T-cell (primary cell): Measurements from ENCODE around the gene EEA1. TPM values are rescaled to one million over a fixed set of nuclear protein-coding genes. Genes with fewer than 3 reads are reported as not detected.

ENCODE experiments used
- ATAC-seq, 4 experiments: fragments of 200-7000 bp in 3 of 4; fragments of 150-1000 bp in 1 of 4; cut with Tn5 transposase; replicated peaks in 1 of 4; 1 replicate in 3 of 4; 2 replicates in 1 of 4; pipeline ENCODE4 v1.10.0; 2021; ENCODE audit warnings: moderate library complexity in 3 of 4, mild to moderate bottlenecking in 2 of 4, moderate number of reproducible peaks in 1 of 4
- CTCF ChIA-PET, 2 donors: fragments of 300-600 bp; sonication (Branson Sonifier 250); formaldehyde crosslinking; loops; one replicate each; lab custom pipeline; 2022; ENCODE audit warnings: antibody characterized with exemption in 2 of 2; lab: Charles Lee
- POLR2A ChIA-PET, 2 donors: fragments of 300-600 bp; sonication (Branson Sonifier 250); formaldehyde crosslinking; loops; one replicate each; lab custom pipeline; 2022; ENCODE audit warnings: antibody characterized with exemption in 2 of 2; lab: Charles Lee
- DNase-seq, 35 experiments: peaks; one replicate each; pipeline versions ENCODE4 v3.0.0 to v3.0.0-alpha.2; 2013 to 2023
- H3K27ac ChIP-seq: one replicate; pipeline ENCODE4 v1.5.1; 2013; ENCODE audit warnings: low read length
- H3K27me3 ChIP-seq, 2 experiments: replicated peaks in 1 of 2; 1 replicate in 1 of 2; 2 replicates in 1 of 2; pipeline versions ENCODE4 v1.6.1 to v1.7.0; 2013; ENCODE audit warnings: low read length in 1 of 2, mixed read lengths in 1 of 2; ENCODE audit not compliant: control insufficient read depth in 2 of 2, insufficient read depth in 2 of 2; ENCODE audit errors: extremely low read depth in 1 of 2
- H3K36me3 ChIP-seq, 2 donors: 1 replicate in 1 of 2; 2 replicates in 1 of 2; pipeline versions ENCODE4 v1.6.1 to v1.7.0; 2013; ENCODE audit warnings: low read length in 1 of 2; ENCODE audit not compliant: control insufficient read depth in 2 of 2, insufficient read depth in 1 of 2; ENCODE audit errors: extremely low read depth in 1 of 2
- H3K4me1 ChIP-seq, 2 experiments: 1 replicate in 1 of 2; 2 replicates in 1 of 2; pipeline versions ENCODE4 v1.6.1 to v1.7.0; 2013; ENCODE audit warnings: low read length in 2 of 2, mixed read lengths in 1 of 2; ENCODE audit not compliant: insufficient read depth in 2 of 2, control insufficient read depth in 1 of 2; ENCODE audit errors: extremely low read depth in 1 of 2
- H3K4me3 ChIP-seq, 2 donors: 1 replicate in 1 of 2; 2 replicates in 1 of 2; pipeline versions ENCODE4 v1.5.1 to v1.7.0; 2013; ENCODE audit warnings: mild to moderate bottlenecking in 2 of 2, low read length in 1 of 2, moderate library complexity in 1 of 2; ENCODE audit not compliant: control insufficient read depth in 1 of 2; ENCODE audit errors: extremely low read depth in 1 of 2
- H3K9me3 ChIP-seq: 2 replicates; pipeline ENCODE4 v1.7.0; 2013
- H3K27ac Mint-ChIP-seq, 2 donors: one replicate each; pipeline ENCODE4 v1.8.0; 2020 to 2021; ENCODE audit warnings: mild to moderate bottlenecking in 2 of 2, mixed read lengths in 2 of 2
- H3K27me3 Mint-ChIP-seq, 2 donors: one replicate each; pipeline ENCODE4 v1.8.0; 2021 to 2022; ENCODE audit warnings: mixed read lengths in 2 of 2
- H3K36me3 Mint-ChIP-seq: one replicate; pipeline ENCODE4 v1.8.0; 2021; ENCODE audit warnings: mixed read lengths
- H3K4me1 Mint-ChIP-seq, 3 donors: one replicate each; pipeline ENCODE4 v1.8.0; 2020 to 2022; ENCODE audit warnings: mixed read lengths in 3 of 3, mild to moderate bottlenecking in 1 of 3
- H3K4me3 Mint-ChIP-seq, 3 donors: one replicate each; pipeline ENCODE4 v1.8.0; 2020 to 2022; ENCODE audit warnings: mild to moderate bottlenecking in 3 of 3, mixed read lengths in 3 of 3, moderate library complexity in 3 of 3
- H3K9me3 Mint-ChIP-seq, 3 donors: one replicate each; pipeline ENCODE4 v1.8.0; 2020 to 2022; ENCODE audit warnings: mixed read lengths in 3 of 3
- WGBS: methylation state at CpG from one replicate; pipeline ENCODE4 v1.1.5; 2013; ENCODE audit warnings: missing lambda C conversion rate; ENCODE audit not compliant: insufficient coverage; 5-methylcytosine and 5-hydroxymethylcytosine counted together
- total RNA-seq, 35 experiments: library from RNA in 6 of 35; stranded (reverse) in 6 of 35; fragments of 120-200 nt in 1 of 35; gene quantifications; one replicate each; pipeline versions ENCODE4 v1.2.1 to v1.2.4 and lab custom pipeline; 2013 to 2026

EEA1 gene
- total RNA-seq (10 to 100 TPM; 21.4 to 29.5 (median 23.5) TPM), total RNA-seq (lab: John Stamatoyannopoulos, UW) (36.2 to 117 (median 60.6) reads per million in 29 experiments)
- total RNA-seq (2013) = 20.9 TPM

DNA sequence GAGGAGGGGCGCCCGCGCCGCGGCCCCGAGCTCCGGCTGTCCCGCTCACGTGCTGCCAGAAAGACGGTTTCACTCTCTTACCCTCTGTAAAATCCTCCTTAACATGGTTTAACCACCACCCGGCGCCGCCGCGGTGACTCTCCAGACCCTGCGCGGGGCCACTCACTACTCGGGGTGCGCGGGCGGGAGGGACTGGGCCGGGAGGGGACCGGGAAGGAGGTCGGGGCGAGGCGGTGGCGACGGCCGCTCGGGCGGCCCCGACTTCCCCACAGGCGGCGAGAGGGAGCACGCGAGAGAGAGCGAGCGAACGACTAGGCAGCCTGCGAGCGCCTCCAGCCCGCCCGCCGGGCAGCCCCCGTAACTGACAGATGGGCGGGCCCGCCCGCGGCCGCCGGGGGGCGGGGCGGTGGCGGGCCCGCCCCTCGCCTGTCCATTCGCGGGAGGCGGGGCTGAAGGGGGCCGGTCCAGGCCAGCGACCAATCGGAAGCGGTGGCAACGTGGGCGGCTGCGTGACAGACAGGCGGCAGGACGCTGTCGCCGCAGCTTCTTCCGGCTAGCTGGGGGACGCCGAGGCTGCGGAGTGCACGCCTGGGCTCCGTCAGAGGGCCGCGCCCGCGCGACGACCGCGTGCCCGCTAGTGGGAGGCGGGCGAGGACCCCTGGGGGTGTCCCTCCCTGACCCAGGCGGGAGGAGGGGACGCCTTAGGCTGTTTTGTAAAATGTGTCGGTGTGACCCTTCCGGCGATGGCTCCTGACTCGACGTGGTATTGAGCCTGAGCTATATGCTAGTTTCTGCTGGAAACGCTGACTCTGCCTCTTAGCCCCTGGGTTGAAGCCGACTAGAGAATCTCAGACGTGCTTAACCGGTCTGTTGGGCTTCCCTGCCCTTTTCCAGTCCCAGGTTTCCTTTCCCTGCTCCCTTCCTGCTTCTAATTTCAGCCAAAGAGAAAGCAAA lies at the start of gene EEA1:
Gene EEA1 (minus strand): TSS at position 334 of the 954 bp plus-strand sequence. CDS start 229 bp downstream, at position 105.
- peaks cover 36 to 41% (median 38%) of the 10 kb centered on the region in 3 donors for H3K4me1 Mint-ChIP-seq
- Histone ChIP-seq H3K9me3 (no peaks in the 10 kb centered on the region), H3K4me3 (peak within 1 kb of the TSS; percentile 79 to 87), H3K27me3 (no peaks in the 10 kb centered on the region), H3K36me3 (no peaks in the 10 kb centered on the region), H3K27ac (peak within 1 kb of the TSS; percentile 93), H3K4me1 (peaks cover 14 to 22% of the 10 kb centered on the region in 2 experiments)
- ATAC-seq (peak; percentile 84 to 92 (median 85)), DNase-seq (peak; percentile 88 to 96 (median 92))
- POLR2A ChIA-PET = interaction anchor here (0.5 to 1.2 kb wide), 11 partner anchors 18 to 1548 kb away, joined by 3 to 8 read pairs (median 4); partner anchors contain the start of gene BTG1 (in 1 of the 2)
- peak within 1 kb of the TSS; percentile 89 to 95 for H3K27ac Mint-ChIP-seq
- WGBS = under 1% methylated on average over 87 of the region's 98 CpGs
- H3K27me3 Mint-ChIP-seq = no peaks in the 10 kb centered on the region
- peak within 1 kb of the TSS; percentile 83 to 88 (median 88) for H3K4me3 Mint-ChIP-seq
- H3K36me3 Mint-ChIP-seq = peaks cover 6% of the 10 kb centered on the region
- H3K9me3 Mint-ChIP-seq = no peaks in the 10 kb centered on the region
- CTCF ChIA-PET = interaction anchor here (0.5 to 4.4 kb wide), 11 partner anchors 20 to 1574 kb away, joined by 3 to 12 read pairs (median 4); partner anchors contain the start of gene UBE2N (in 1 of the 2)

DNA sequence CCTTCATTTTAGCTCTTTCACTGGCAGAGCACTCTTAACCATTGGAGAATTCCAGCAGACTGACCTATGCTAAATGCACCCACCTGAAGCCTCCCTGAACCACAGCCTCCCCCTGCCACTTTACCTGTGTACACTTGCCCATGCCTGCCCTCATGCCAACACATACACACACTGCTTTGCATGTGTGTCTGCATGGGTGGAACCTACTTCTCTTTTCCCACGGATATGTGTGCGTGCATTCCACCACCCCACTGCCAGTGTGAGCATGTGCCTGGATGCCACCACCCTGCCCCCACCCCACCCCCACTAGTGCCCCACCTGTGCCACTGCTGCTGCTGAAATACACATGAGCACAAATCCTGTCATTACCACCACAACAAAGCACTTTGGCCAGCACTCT lies 49.5 kb upstream of the EEA1 start:
- ATAC-seq = no peak
- 74% methylated on average over 2 of the region's 2 CpGs for WGBS
- H3K4me1 ChIP-seq = peaks cover 10 to 14% of the 10 kb centered on the region in 2 experiments
- CTCF ChIA-PET = interaction anchor here in 1 of 2 donors (0.5 to 1.6 kb wide), 2 partner anchors 8 to 440 kb away, joined by 4 to 5 read pairs; no protein-coding TSS in a partner anchor
- H3K9me3 ChIP-seq = peaks cover 5% of the 10 kb centered on the region
- no peak for DNase-seq
- H3K9me3 Mint-ChIP-seq = peaks cover 8 to 18% (median 12%) of the 10 kb centered on the region in 3 donors
- no peak overlapping the region for H3K4me3 ChIP-seq
- H3K27ac Mint-ChIP-seq = no peak overlapping the region
- POLR2A ChIA-PET = no interaction called here
- H3K4me3 Mint-ChIP-seq = no peak overlapping the region
- no peaks in the 10 kb centered on the region for H3K36me3 ChIP-seq
- peaks cover 0 to 7% of the 10 kb centered on the region in 2 donors for H3K27me3 Mint-ChIP-seq
- H3K4me1 Mint-ChIP-seq = peaks cover 11 to 25% (median 13%) of the 10 kb centered on the region in 3 donors
- peaks cover 0 to 10% of the 10 kb centered on the region in 2 experiments for H3K27me3 ChIP-seq
- peaks cover 9% of the 10 kb centered on the region for H3K36me3 Mint-ChIP-seq
- no peak overlapping the region for H3K27ac ChIP-seq

DNA sequence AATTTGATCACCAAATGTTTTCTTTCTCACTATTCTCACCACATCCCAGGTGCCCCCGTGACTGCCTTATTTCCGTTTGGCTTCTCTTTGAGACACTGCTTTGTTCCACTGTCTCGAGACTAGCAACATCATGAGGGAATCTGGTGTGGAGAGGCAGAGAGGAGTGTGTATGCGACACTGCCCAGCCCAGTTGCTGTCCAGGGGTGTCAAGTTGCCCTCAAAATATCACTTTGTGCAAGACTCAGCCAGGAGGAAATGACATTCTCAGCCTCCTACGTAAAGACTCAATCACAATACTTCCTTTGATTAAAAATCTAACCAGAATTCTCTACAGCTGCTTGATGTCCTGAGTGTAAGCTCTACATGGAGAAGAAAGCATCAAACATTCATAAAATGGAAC lies 48.2 kb upstream of the EEA1 start:
- H3K36me3 ChIP-seq = no peaks in the 10 kb centered on the region
- no peak overlapping the region for H3K27ac ChIP-seq
- POLR2A ChIA-PET = interaction anchor here in 1 of 2 donors (0.5 kb wide), 1 partner anchor 414 kb away, joined by 3 read pairs; no protein-coding TSS in a partner anchor
- peaks cover 9% of the 10 kb centered on the region for H3K36me3 Mint-ChIP-seq
- DNase-seq (peak in 17 of 35 experiments; percentile 1 to 34 (median 9)), ATAC-seq (peak; percentile 27 to 88 (median 46))
- peaks cover 10 to 14% of the 10 kb centered on the region in 2 experiments for H3K4me1 ChIP-seq
- peaks cover 0 to 7% of the 10 kb centered on the region in 2 donors for H3K27me3 Mint-ChIP-seq
- peaks cover 11 to 25% (median 13%) of the 10 kb centered on the region in 3 donors for H3K4me1 Mint-ChIP-seq
- H3K27ac Mint-ChIP-seq = peak overlapping the region; percentile 20 to 77
- H3K9me3 ChIP-seq = peaks cover 5% of the 10 kb centered on the region
- CTCF ChIA-PET = interaction anchor here (0.5 to 1.6 kb wide), 2 partner anchors 10 to 582 kb away, joined by 3 to 5 read pairs; no protein-coding TSS in a partner anchor
- H3K27me3 ChIP-seq = peaks cover 0 to 16% of the 10 kb centered on the region in 2 experiments
- peak overlapping the region; percentile 38 to 62 (median 42) for H3K4me3 Mint-ChIP-seq
- peak overlapping the region in 1 of 2 donors; percentile 1 for H3K4me3 ChIP-seq
- H3K9me3 Mint-ChIP-seq = peaks cover 8 to 18% (median 12%) of the 10 kb centered on the region in 3 donors
- WGBS = 29% methylated on average over 2 of the region's 5 CpGs

DNA sequence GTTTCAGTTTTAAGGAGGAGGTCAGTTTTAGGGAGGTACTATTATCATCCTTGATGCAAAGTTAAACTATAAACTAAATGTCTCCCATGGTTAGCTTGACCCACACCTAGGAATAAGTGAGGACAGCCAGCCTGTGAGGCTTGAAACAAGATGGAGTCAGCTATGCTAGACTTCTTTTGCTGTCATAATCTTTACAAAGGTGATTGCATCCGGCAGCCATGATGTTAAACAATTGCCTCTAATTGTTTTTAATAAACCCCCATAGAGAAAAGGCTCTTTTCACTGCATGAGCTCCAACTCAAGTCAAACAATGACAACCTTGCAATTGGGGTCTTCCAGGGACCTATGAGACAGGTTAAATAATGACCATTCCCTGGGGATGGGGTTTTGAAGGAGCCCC lies 45.7 kb upstream of the EEA1 start:
- peaks cover 3% of the 10 kb centered on the region for H3K36me3 Mint-ChIP-seq
- peaks cover 11 to 25% (median 14%) of the 10 kb centered on the region in 3 donors for H3K4me1 Mint-ChIP-seq
- H3K27me3 Mint-ChIP-seq = peaks cover 0 to 5% of the 10 kb centered on the region in 2 donors
- peaks cover 10 to 14% of the 10 kb centered on the region in 2 experiments for H3K4me1 ChIP-seq
- peaks cover 0 to 16% of the 10 kb centered on the region in 2 experiments for H3K27me3 ChIP-seq
- peaks cover 5% of the 10 kb centered on the region for H3K9me3 ChIP-seq
- no peak overlapping the region for H3K4me3 Mint-ChIP-seq
- H3K36me3 ChIP-seq = no peaks in the 10 kb centered on the region
- no CpG with 5 or more reads among the region's 1 CpG for WGBS
- no peak overlapping the region for H3K27ac ChIP-seq
- CTCF ChIA-PET = interaction anchor here in 1 of 2 donors (1.7 kb wide), 1 partner anchor 12 kb away, joined by 4 read pairs; no protein-coding TSS in a partner anchor
- H3K9me3 Mint-ChIP-seq = peaks cover 0 to 10% (median 6%) of the 10 kb centered on the region in 3 donors
- ATAC-seq (no peak), DNase-seq (no peak)
- no peak overlapping the region for H3K4me3 ChIP-seq
- POLR2A ChIA-PET = interaction anchor here in 1 of 2 donors (0.6 kb wide), 1 partner anchor 70 kb away, joined by 4 read pairs; no protein-coding TSS in a partner anchor
- no peak overlapping the region for H3K27ac Mint-ChIP-seq

DNA sequence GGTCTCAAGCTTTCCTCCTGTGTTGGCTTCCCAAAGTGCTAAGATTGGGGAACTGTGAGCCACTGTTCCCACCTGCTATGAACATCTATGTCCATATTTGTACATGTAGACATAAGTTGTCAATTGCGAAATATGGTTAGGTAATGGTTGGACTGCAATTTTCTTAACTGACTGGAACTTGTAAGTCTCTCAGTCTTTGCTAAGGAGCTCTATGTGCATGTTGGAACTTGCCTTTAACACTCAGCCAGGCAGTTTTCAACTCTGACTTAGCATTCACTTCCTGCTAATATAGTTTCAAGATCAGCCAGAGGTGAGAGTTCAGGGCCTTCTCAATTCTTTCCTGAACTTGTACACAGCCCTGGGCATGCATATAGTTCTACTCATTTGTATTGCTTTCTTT lies 44.5 kb upstream of the EEA1 start:
- H3K4me3 Mint-ChIP-seq = no peak overlapping the region
- Histone ChIP-seq H3K9me3 (peaks cover 5% of the 10 kb centered on the region), H3K36me3 (no peaks in the 10 kb centered on the region), H3K4me1 (peaks cover 10 to 12% of the 10 kb centered on the region in 2 experiments), H3K27ac (no peak overlapping the region), H3K27me3 (peaks cover 0 to 16% of the 10 kb centered on the region in 2 experiments), H3K4me3 (no peak overlapping the region)
- WGBS = 100% methylated on average over 1 of the region's 1 CpG
- H3K27ac Mint-ChIP-seq = no peak overlapping the region
- CTCF ChIA-PET = interaction anchor here in 1 of 2 donors (1.7 kb wide), 1 partner anchor 13 kb away, joined by 4 read pairs; no protein-coding TSS in a partner anchor
- no peak for ATAC-seq
- POLR2A ChIA-PET = interaction anchor here in 1 of 2 donors (0.5 to 0.6 kb wide), 2 partner anchors 15 to 523 kb away, joined by 3 to 9 read pairs; no protein-coding TSS in a partner anchor
- peaks cover 11 to 19% (median 14%) of the 10 kb centered on the region in 3 donors for H3K4me1 Mint-ChIP-seq
- H3K9me3 Mint-ChIP-seq = peaks cover 0 to 10% (median 6%) of the 10 kb centered on the region in 3 donors
- peaks cover 3% of the 10 kb centered on the region for H3K36me3 Mint-ChIP-seq
- H3K27me3 Mint-ChIP-seq = peaks cover 0 to 5% of the 10 kb centered on the region in 2 donors
- DNase-seq = no peak
